ENCODE results near the gene BRD7.

The BRD7 gene

GRCh38 chr16:50318796-50319578 lies 49.8 kb downstream of the BRD7 start:
- DNase-seq = no peak

GRCh38 chr16:50316848-50317630 lies 51.7 kb downstream of the BRD7 start:
- DNase-seq = no peak

GRCh38 chr16:50316102-50316847 lies 52.5 kb downstream of the BRD7 start:
- DNase-seq = no peak

GRCh38 chr16:50315346-50315997 lies 53.3 kb downstream of the BRD7 start:
- DNase-seq = no peak

GRCh38 chr16:50314665-50315064 lies 54.1 kb downstream of the BRD7 start:
- DNase-seq = no peak

DNA sequence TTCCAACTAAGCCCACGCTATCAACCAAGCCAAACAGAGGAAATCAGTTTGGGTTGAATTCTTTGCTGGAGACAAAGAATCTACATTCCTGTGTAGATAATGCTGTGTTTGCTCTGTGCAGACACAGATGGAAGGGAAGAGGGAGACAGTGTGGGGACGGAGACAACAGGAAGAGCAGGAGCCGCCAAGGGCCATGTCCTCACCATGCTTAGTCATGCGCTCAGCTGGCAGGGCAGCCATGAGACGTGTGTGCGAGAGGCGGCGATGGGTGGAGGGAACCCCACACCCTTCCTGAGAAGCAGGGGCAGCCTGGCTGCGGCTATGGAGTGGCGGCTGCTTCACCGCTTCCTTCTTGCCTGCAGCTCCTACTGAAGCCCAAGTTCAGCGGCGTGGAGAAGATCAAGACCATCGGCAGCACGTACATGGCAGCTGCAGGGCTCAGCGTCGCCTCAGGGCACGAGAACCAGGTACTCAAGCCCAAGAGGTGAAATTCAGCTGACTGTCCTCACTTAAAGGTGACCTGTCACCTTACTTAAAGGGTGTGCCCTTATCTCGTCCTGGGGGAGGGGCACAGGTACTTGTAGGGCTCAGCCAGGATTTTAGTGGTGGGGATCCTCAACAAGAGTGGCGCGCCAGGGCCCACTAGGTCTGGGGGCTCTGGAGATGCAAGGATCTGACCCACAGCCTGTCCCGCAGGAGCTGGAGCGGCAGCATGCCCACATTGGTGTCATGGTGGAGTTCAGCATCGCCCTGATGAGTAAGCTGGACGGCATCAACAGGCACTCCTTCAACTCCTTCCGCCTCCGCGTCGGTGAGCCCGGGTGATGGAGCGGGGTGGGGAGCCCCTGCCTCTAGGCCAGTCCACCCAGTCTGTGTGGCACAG lies 55.0 kb downstream of the BRD7 start:
- DNase-seq = no peak

DNA sequence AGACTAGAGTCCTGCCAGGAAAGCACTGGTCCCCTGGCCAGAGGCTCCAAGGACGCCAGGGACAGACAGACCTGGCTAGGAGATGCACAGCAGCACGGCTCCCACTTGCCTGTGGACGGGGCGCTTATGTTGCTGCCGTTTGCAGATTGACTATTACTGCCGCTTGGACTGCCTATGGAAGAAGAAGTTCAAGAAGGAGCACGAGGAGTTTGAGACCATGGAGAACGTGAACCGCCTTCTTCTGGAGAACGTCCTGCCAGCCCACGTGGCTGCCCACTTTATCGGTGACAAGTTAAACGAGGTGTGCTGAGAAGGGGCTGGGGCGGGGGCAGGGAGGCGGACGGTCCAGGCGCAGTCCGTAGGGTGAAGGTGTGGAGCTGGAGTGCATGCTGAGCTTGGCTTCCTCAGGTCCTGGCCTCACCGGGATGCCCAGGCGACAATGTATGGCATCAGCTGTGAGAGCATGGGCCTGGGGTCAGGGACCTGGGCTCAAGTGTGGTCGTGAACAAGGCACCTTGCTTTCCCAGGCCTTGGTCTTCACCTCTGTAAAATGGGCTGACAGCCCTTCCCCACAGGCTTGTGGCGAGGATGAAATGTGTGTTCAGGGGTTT lies 56.8 kb downstream of the BRD7 start:
- DNase-seq = no peak

- no peak for DNase-seq
Measured at GRCh38 chr16:50311134-50311528, 57.7 kb downstream of the BRD7 start.

GRCh38 chr16:50310308-50311133 lies 58.3 kb downstream of the BRD7 start:
- no peak for DNase-seq

DNA sequence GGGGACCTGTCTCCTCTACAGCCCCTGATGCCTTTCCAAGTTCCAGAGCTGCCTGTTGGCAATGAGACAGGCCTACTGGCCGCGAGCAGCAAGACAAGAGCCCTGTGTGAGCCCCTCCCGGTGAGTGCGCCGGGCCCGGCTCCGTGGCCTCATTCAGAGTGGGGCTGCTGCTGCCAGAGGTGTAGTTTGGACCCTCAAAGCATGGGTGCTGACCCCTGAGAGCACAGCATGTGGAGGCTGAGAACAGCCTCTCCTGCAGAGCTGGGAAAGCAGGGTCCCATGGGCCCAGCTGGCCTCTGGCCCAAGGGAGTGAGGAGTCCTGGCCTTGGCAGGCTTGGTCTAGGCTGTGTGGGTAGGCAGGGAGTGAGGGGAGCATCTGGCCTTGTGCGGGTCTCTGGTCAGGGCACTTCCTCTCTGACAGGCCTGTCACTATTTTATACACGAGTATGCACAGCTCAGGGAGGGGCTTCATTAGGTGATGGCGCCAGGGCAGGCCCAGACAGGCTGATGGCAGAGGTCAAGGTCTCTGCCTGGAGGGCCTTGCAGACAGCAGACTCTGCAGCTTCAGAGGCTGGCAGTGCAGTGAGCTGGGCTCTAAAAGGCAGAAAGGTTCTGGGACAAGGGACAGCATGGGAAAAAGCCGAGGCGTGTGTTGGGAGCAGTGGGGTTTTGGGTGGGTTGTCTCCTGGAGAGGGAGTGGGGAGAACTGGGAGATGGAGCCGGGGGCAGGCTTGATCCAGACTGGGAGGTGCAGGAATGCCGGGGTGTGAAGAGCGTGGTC lies 59.1 kb downstream of the BRD7 start:
- DNase-seq = no peak

DNA sequence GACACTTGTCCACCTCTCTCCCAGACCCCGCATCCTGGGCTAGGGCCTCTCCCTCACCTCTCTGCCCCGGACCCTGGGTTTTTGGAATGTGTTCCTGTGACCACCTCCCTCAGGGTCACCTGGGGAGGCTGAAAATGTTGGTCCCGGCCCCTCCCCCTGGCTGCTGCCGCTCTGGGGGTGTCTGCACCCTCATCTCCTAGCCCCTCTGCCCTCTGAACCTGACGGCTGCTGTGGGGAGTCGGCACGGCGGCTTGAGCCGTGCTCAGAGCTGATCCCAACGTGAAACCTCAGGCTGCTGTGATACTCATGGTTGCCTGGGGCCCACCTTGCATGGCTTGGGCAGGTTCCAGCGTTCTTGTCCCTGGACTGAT lies 59.6 kb downstream of the BRD7 start:
- DNase-seq = no peak

DNA sequence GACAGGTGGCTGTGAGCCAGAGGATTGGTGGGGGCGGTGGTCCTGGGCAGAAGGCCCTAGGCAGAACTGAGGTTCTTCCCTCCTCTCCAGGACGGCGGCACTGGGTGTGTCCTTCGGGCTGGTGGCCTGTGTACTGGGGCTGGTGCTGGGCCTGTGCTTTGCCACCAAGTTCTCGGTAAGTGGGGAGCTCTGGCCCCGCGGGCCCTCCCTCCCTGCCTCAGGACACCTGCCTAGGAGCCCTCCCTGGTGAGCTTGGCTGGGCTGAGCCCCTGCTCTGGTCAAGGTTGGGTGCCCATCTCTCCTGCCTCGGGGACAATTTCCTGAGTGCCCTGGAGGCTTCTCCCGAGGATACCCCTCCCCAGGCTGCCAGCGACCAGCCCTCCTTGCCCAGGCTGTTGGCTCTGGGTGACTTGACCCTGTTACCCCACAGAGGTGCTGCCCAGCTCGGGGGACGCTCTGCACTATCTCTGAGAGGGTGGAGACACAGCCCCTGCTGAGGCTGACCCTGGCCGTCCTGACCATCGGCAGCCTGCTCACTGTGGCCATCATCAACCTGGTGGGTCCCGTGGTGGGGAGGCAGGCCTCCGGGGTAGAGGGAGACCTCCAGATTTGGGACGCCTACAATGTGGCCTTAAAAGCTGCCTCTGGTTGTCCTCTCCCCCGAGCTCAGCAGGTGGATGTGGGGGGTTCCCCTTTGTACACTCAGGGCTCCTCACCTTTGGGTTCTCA lies 60.4 kb downstream of the BRD7 start:
- DNase-seq = no peak

DNA sequence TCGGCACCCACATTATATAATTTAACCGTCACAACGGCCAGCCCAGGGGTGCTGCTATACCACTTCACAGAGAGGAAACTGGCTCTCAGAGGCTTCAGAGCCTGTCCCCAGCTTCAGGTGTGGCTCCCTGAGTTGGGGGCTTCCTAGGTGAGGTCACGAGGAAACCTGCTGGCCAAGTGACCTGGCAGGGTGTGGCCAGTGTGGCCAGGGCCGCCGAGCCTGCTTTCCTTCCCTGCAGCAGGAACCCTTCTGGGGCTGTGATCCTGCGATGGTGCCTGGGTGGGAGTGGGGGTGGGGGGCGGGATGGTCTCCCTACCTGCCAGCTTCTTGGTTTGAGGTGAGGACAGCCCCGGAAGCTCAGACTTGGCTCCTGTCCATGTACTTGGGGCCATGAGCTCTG lies 62.5 kb downstream of the BRD7 start:
- DNase-seq = no peak

DNA sequence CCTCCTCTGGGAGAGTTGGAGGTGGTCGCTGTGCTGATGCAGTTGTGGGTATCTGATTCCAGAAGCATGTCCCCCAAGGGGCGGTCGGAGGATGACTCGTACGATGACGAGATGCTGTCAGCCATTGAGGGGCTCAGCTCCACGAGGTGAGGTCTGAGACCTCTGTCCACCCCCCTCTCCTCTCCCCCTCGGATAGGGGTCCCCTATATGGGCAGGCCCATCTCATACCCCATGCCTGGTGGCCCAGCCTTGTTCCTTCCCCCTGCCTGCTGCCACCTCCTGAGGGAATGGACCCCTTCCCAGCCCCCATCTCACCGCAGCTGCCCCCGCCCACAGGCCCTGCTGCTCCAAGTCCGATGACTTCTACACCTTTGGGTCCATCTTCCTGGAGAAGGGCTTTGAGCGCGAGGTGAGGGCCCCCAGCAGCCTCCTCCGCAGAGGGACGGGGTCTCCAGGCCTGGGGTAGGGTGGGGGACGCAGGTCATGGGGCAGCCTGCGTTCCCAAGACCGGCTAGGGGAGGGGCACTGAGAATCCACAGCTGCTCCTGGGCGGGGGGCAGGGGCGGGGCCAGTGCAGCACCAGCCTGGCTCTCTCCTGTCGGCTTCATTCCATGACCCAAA lies 63.2 kb downstream of the BRD7 start:
- DNase-seq = no peak

GRCh38 chr16:50304467-50305440 lies 64.0 kb downstream of the BRD7 start:
- DNase-seq = no peak

DNA sequence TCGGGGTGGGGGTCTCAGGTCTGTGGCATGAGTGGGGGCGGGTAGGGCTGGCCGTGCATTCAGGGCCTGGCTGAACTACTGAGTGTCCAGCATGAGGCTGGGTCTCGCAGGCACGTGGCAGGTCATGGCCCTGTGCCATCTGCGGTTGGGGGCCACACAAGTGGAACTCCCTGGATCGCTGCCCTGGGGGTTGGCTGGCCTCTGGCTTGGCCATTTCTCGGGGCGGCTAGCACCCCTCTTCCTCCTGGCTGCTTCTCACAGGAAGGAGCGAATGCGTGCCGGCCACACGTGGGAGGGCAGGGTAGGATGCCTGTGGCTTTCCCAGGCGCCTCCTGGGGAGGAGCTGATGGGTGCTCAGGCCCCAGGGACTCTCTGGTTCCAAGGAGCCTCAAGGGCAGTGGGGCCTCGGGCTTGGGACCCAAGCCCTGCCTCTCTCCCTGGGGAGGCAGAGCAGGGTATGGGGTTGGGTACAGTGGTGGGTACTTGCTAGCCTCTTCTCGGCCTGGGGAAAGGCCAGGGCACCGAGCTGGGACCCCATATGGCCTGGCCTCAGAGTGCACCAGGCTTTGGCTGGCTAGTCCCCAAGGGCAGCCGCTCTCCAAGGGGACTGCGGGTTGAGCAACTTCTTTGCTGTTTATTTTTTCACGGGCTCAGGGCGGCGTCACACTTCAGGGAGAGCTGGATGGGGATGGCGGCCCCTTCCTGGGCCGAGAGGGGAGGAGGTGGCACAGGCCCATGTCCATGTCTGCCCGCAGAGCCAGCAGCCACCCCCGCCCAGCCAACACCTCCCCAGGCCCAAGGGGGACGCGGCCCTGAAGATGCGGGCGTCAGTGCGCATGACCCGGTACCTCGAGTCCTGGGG lies 65.0 kb downstream of the BRD7 start:
- DNase-seq = no peak
